Right cardiac atrium (tissue), 5 donors: ENCODE data around the gene CPNE2. TPM values are rescaled to one million over a fixed set of nuclear protein-coding genes. Genes with fewer than 3 reads are reported as not detected.

Source experiments
- ATAC-seq, 2 donors: fragments of 200-7000 bp; cut with Tn5 transposase; one replicate each; pipeline versions ENCODE4 v1.8.0 to v1.9.1; 2020; ENCODE audit warnings: moderate library complexity in 2 of 2, mild to moderate bottlenecking in 1 of 2
- DNase-seq, 3 donors: peaks; one replicate each; pipeline ENCODE4 v3.0.0-alpha.2; 2020
- H3K27ac ChIP-seq: one replicate; pipeline ENCODE4 v1.5.1; 2013; ENCODE audit warnings: mild to moderate bottlenecking, low read length, control low read depth, moderate library complexity
- H3K27me3 ChIP-seq: one replicate; pipeline ENCODE4 v1.6.1; 2013; ENCODE audit not compliant: control insufficient read depth, insufficient read depth
- H3K4me1 ChIP-seq: one replicate; pipeline ENCODE4 v1.6.1; 2013; ENCODE audit warnings: low read length; ENCODE audit not compliant: control insufficient read depth, insufficient read depth
- H3K4me3 ChIP-seq: one replicate; pipeline ENCODE4 v1.5.1; 2013; ENCODE audit warnings: low read length, control low read depth
- H3K9me3 ChIP-seq: one replicate; pipeline ENCODE4 v1.6.1; 2013; ENCODE audit warnings: low read length; ENCODE audit not compliant: control insufficient read depth
- WGBS: extraction: QIAGEN DNeasy Blood & Tissue Kit; methylation state at CpG from one replicate; pipeline ENCODE4 v1.1.7; 2013; 5-methylcytosine and 5-hydroxymethylcytosine counted together
- intact Hi-C, 4 donors: fragments of 100-400 bp; cut with DNase I; formaldehyde crosslinking; loops; one replicate each; pipeline versions ENCODE4 v1.11.0 to v1.14.0; 2022 to 2023
- polyA plus RNA-seq: library from polyadenylated mRNA; stranded (reverse); fragments of 200-250 nt; gene quantifications from one replicate; pipeline ENCODE4 v1.2.3, GENCODE V29; 2013
- total RNA-seq, 4 donors: library from RNA; stranded (reverse); fragmentation: NEBNext Ultra II Directional; extraction: Animal tissue kit (Norgen Biotek cat#: 25700); gene quantifications; one replicate each; pipeline ENCODE4 v1.2.1, GENCODE V29; 2021
- donor health status: healthy with polysubstance abuse.
- donor health status: DM: no; HTN: yes; CAD: no.
- donor health status: DM: no; HTN: no; CAD: no.
- donor health status: DM: no; HTN: yes; CAD: no; lungs with severe emphysema.
- donor health status: DM: yes; HTN: yes; CAD: no.

Gene CPNE2
- total and polyA plus RNA-seq, 5 donors: 13.4 to 24.7 (median 13.7) TPM

DNA sequence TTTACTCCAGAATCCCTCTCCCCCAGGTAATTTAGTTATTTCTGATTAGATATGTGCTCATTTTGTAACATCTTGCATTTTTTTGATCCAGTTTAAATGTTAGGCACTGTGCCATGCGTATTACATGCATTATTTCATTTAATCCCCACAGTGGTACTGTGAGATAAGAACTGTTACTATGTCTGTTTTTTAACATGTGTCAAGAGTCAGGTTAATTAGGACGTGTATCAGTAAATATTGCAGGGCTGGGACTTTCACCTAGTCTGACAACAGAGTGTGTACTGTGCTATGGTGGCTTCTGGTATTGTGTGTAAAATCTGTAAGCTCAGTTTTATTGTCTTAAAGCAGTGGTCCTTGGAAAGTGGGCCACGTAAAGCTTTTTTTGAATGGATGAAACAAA lies 104.4 kb downstream of the CPNE2 start:
- H3K27ac ChIP-seq: no peak overlapping the region
- no peaks in the 10 kb centered on the region for H3K4me1 ChIP-seq
- ATAC-seq: no peak
- no peak overlapping the region for H3K4me3 ChIP-seq
- no peaks in the 10 kb centered on the region for H3K27me3 ChIP-seq
- H3K9me3 ChIP-seq: no peaks in the 10 kb centered on the region
- WGBS: 77% methylated on average over 3 of the region's 3 CpGs
- DNase-seq: no peak
- intact Hi-C loops: no loop called here

Other genes starting within 250 kb of the CPNE2 start
- not detected for gene SLC12A3, start 227.4 kb upstream of the CPNE2 start, total RNA-seq
- gene SLC12A3, start 227.4 kb upstream of the CPNE2 start, polyA plus RNA-seq: not detected
- 100 to 1,000 TPM in 3 of 4 donors, 10 to 100 TPM in 1; 98.6 to 126 (median 118) TPM for gene HERPUD1, start 160.4 kb upstream of the CPNE2 start, total RNA-seq
- 94.6 TPM for gene HERPUD1, start 160.4 kb upstream of the CPNE2 start, polyA plus RNA-seq
- under 1 TPM in 2 of 4 donors, not detected in 2; 0.46 to 0.59 TPM for gene CETP, start 130.6 kb upstream of the CPNE2 start, total RNA-seq
- 0.34 TPM for gene CETP, start 130.6 kb upstream of the CPNE2 start, polyA plus RNA-seq
- 10 to 100 TPM in 2 of 4 donors, 1 to 10 TPM in 2; 7.9 to 25.0 (median 13.1) TPM for gene NLRC5, start 103.0 kb upstream of the CPNE2 start, total RNA-seq
- 8.2 TPM for gene NLRC5, start 103.0 kb upstream of the CPNE2 start, polyA plus RNA-seq
- gene PSME3IP1, start 93.5 kb downstream of the CPNE2 start, total RNA-seq: 10 to 100 TPM; 63.6 to 68.7 (median 65.0) TPM
- 57.8 TPM for gene PSME3IP1, start 93.5 kb downstream of the CPNE2 start, polyA plus RNA-seq
- 10 to 100 TPM; 13.7 to 21.1 (median 17.4) TPM for gene RSPRY1, start 93.7 kb downstream of the CPNE2 start, total RNA-seq
- 7.3 TPM for gene RSPRY1, start 93.7 kb downstream of the CPNE2 start, polyA plus RNA-seq
- 10 to 100 TPM; 44.8 to 58.4 (median 52.0) TPM for gene ARL2BP, start 152.7 kb downstream of the CPNE2 start, total RNA-seq
- 51.6 TPM for gene ARL2BP, start 152.7 kb downstream of the CPNE2 start, polyA plus RNA-seq
- 10 to 100 TPM in 3 of 4 donors, 1 to 10 TPM in 1; 6.3 to 13.8 (median 11.0) TPM for gene PLLP, start 192.1 kb downstream of the CPNE2 start, total RNA-seq
- 11.8 TPM for gene PLLP, start 192.1 kb downstream of the CPNE2 start, polyA plus RNA-seq